ENCODE results near the gene ARMC12. TPM values are rescaled to one million over a fixed set of nuclear protein-coding genes. Genes with fewer than 3 reads are reported as not detected.
"Not testable (repeated sequence)": the region's sequence is repeated elsewhere in the genome, so short reads cannot be mapped to it uniquely, and the experiment has no call there.

The ARMC12 gene
- total RNA-seq, 4 donors from 2014 or later: 0.68 to 1.5 TPM; not detected in 2

- intact Hi-C loops (cut with DNase I; ENCODE audit: low total_unique reads): no loop called here
- peaks cover 18 to 29% (median 22%) of the 10 kb centered on the region in 4 donors for H3K4me1 ChIP-seq
Measured at GRCh38 chr6:35690484-35690883, 46.3 kb upstream of the ARMC12 start.

GRCh38 chr6:35691027-35691824 lies 45.6 kb upstream of the ARMC12 start:
- H3K27ac ChIP-seq: peak overlapping the region; percentile 66 to 98 (median 88)
- no peaks in the 10 kb centered on the region for H3K9me3 ChIP-seq
- WGBS, 2 donors (ENCODE audit: low coverage in 1 of 2): 65 to 84% methylated on average over 5 to 10 of the region's 10 CpGs
- no peaks in the 10 kb centered on the region for H3K27me3 ChIP-seq
- H3K4me3 ChIP-seq: no peak overlapping the region
- TF ChIP-seq POLR2A (IDR thresholded peaks at IDR 0.05) (no peak), POLR2AphosphoS5 (IDR thresholded peaks at IDR 0.05) (peak; percentile 23 to 61 (median 40))
- intact Hi-C loops (cut with DNase I; ENCODE audit: low total_unique reads) (no loop called here), in situ Hi-C loops (cut with MboI; ENCODE audit: low pct_ligation_motif_present in 1 of 4, low pct_unique_long_range_greater_than_20kb in 1 of 4, low sequenced_read_pairs in 3 of 4) (loop anchor here in 1 of 4 donors (5.0 kb wide), 1 partner anchor 41 kb away; no protein-coding TSS in a partner anchor)
- peaks cover 15 to 24% (median 20%) of the 10 kb centered on the region in 4 donors for H3K4me1 ChIP-seq
- H3K36me3 ChIP-seq: no peaks in the 10 kb centered on the region
- peak; percentile 77 for DNase-seq

More at GRCh38 chr6:35690484-35690883, 46.3 kb upstream of the ARMC12 start:
- Histone ChIP-seq H3K4me3 (no peak overlapping the region), H3K27me3 (no peaks in the 10 kb centered on the region), H3K27ac (peak overlapping the region; percentile 66 to 98 (median 88)), H3K9me3 (no peaks in the 10 kb centered on the region), H3K36me3 (no peaks in the 10 kb centered on the region)
- 93 to 94% methylated on average over 4 to 9 of the region's 9 CpGs for WGBS, 2 donors (ENCODE audit: low coverage in 1 of 2)
- no peak for DNase-seq
- in situ Hi-C loops (cut with MboI; ENCODE audit: low pct_ligation_motif_present in 1 of 4, low pct_unique_long_range_greater_than_20kb in 1 of 4, low sequenced_read_pairs in 3 of 4): loop anchor here in 1 of 4 donors (5.0 kb wide), 1 partner anchor 42 kb away; no protein-coding TSS in a partner anchor
- TF ChIP-seq CTCF (IDR thresholded peaks at IDR 0.05) (no peak), EP300 (IDR thresholded peaks at IDR 0.05; ENCODE audit: low read depth) (no peak), POLR2A (IDR thresholded peaks at IDR 0.05) (no peak), POLR2AphosphoS5 (IDR thresholded peaks at IDR 0.05) (no peak)

GRCh38 chr6:35694462-35694861 lies 42.4 kb upstream of the ARMC12 start:
- WGBS, 2 donors (ENCODE audit: low coverage in 1 of 2): 74 to 83% methylated on average over 2 of the region's 2 CpGs
- TF ChIP-seq EP300 (IDR thresholded peaks at IDR 0.05; ENCODE audit: low read depth) (no peak), POLR2AphosphoS5 (IDR thresholded peaks at IDR 0.05) (no peak), POLR2A (IDR thresholded peaks at IDR 0.05) (no peak), CTCF (IDR thresholded peaks at IDR 0.05) (no peak)
- H3K36me3 ChIP-seq: no peaks in the 10 kb centered on the region
- in situ Hi-C loops (cut with MboI; ENCODE audit: low pct_ligation_motif_present in 1 of 4, low pct_unique_long_range_greater_than_20kb in 1 of 4, low sequenced_read_pairs in 3 of 4): loop anchor here in 1 of 4 donors (5.0 kb wide), 1 partner anchor 38 kb away; no protein-coding TSS in a partner anchor
- intact Hi-C loops (cut with DNase I; ENCODE audit: low total_unique reads): no loop called here
- no peaks in the 10 kb centered on the region for H3K9me3 ChIP-seq
- no peak overlapping the region for H3K27ac ChIP-seq
- H3K27me3 ChIP-seq: no peaks in the 10 kb centered on the region
- H3K4me1 ChIP-seq: peaks cover 10 to 20% (median 14%) of the 10 kb centered on the region in 4 donors
- no peak overlapping the region for H3K4me3 ChIP-seq
- no peak for DNase-seq

- 78 to 89% methylated on average over 7 of the region's 7 CpGs for WGBS, 2 donors (ENCODE audit: low coverage in 1 of 2)
- intact Hi-C loops (cut with DNase I; ENCODE audit: low total_unique reads); H3K27ac ChIP-seq; H3K9me3 ChIP-seq; H3K4me3 ChIP-seq; H3K27me3 ChIP-seq; H3K4me1 ChIP-seq; H3K36me3 ChIP-seq; in situ Hi-C loops (cut with MboI; ENCODE audit: low pct_ligation_motif_present in 1 of 4, low pct_unique_long_range_greater_than_20kb in 1 of 4, low sequenced_read_pairs in 3 of 4); DNase-seq: not testable (repeated sequence)
Measured at GRCh38 chr6:35698430-35698829, 38.4 kb upstream of the ARMC12 start.

- WGBS, 2 donors (ENCODE audit: low coverage in 1 of 2): 84% methylated on average over 3 of the region's 3 CpGs; no CpG with 5 or more reads in 1 of the 2 donors
- in situ Hi-C loops (cut with MboI; ENCODE audit: low pct_ligation_motif_present in 1 of 4, low pct_unique_long_range_greater_than_20kb in 1 of 4, low sequenced_read_pairs in 3 of 4): no loop called here
- Histone ChIP-seq H3K4me3 (no peak overlapping the region), H3K4me1 (no peaks in the 10 kb centered on the region), H3K27ac (no peak overlapping the region), H3K36me3 (no peaks in the 10 kb centered on the region), H3K9me3 (no peaks in the 10 kb centered on the region), H3K27me3 (no peaks in the 10 kb centered on the region)
- DNase-seq: no peak
- intact Hi-C loops (cut with DNase I; ENCODE audit: low total_unique reads): no loop called here
- no peak for TF ChIP-seq POLR2AphosphoS5 (IDR thresholded peaks at IDR 0.05)
- no peak for TF ChIP-seq EP300 (IDR thresholded peaks at IDR 0.05; ENCODE audit: low read depth)
- no peak for TF ChIP-seq CTCF (IDR thresholded peaks at IDR 0.05)
- TF ChIP-seq POLR2A (IDR thresholded peaks at IDR 0.05): no peak
Measured at GRCh38 chr6:35698858-35699257, 38.0 kb upstream of the ARMC12 start.

Data from transverse colon (tissue), 4 donors.